Measurements from ENCODE around the gene AURKAIP1.

The AURKAIP1 gene

DNA sequence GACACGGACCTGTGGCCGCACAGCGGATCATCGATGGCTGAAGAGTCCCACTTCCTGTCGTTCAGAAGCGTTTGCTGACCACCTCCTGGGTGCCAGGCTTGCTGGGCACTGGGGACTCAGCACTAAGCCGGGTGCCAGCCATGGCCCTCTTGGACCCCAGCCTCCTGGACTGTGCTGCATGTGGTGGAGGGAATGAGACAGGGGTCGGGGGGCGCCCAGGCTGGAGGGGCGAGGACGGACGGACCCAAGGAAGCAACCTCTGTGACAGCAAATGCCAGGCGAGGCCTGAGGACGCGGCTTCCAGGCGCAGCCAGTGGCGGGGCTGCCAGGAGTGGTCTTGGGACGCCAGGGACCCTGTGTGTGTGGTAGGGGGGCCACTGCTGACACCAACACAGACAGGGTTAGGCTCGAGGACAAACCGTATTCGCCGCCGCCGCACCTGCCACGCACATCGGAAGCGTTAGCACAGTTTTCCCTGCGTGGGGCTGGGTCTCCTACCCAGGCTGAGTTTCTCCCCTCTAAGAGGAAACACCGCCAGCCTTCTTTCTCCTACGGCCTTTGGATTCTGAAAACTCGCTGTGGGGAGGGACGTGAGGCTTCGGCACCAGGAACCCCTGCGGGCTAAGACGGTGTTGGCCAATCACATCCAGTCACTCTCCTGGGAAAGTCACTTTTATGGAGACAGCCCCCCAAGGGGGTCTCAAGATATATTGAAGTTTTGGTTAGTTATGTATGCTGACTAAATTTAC, 13.6 kb downstream of the AURKAIP1 start:
- no peak for DNase-seq (ENCODE audit: low spot score)

- DNase-seq (ENCODE audit: low spot score) = peak; percentile 44
These were observed 14.4 kb downstream of the AURKAIP1 start for GRCh38 chr1:1360506-1361169.

GRCh38 chr1:1359664-1360468, 15.1 kb downstream of the AURKAIP1 start:
- no peak for DNase-seq (ENCODE audit: low spot score)

DNA sequence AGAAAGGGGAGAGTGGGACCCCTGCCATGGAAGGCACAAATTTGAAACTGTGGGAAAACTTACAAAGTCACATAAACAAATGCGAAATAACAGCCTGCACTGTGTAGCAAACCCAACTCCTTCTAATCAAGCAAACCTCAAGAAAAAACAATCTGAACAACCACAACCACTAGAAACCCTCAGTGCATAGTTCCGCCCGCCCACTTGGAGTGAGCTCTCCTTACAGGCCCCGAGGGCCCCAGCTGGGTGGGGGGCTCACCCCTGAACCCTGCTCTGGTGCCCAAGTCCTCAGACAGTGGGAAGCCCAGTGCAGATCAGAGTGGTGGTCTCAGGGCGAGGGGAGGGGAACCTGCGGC, 15.7 kb downstream of the AURKAIP1 start:
- no peak for DNase-seq (ENCODE audit: low spot score)

- no peak for DNase-seq (ENCODE audit: low spot score)
These were observed 16.4 kb downstream of the AURKAIP1 start, which contains the start of gene MXRA8 for GRCh38 chr1:1358433-1359271. TSS of gene MXRA8 (minus strand) at chr1:1358555. CDS start at chr1:1358504, 51 bp downstream.

DNA sequence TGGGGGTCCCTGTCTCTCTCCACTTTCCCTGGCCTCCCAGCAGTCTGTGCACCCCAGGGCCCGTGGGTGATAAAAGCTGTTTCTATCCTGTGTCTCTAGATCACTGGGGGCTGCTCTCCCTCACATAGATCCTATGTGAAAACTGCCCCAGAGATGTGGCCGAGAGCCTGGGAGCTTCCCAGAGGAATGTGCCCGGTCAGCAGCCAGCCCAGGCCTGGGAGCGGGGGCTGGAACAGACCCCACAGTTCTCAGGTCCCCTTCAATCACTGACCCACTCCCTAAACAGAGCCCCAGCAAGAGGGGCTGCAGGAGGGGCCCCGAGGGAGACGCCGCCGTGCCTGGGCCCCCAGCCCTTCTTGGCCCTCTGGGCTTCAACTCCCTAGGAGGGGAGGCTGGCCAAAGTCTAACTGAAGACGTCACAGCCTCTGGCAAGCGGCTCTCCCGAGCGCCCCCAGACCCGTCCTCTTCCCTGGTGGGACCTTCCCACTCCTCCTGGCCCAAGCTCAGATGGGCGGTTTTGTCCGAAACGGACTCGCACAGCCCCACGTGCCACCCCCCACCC, 17.1 kb downstream of the AURKAIP1 start:
- no peak for DNase-seq (ENCODE audit: low spot score)

- no peak for DNase-seq (ENCODE audit: low spot score)
These were observed 18.1 kb downstream of the AURKAIP1 start for GRCh38 chr1:1356796-1357401.

DNA sequence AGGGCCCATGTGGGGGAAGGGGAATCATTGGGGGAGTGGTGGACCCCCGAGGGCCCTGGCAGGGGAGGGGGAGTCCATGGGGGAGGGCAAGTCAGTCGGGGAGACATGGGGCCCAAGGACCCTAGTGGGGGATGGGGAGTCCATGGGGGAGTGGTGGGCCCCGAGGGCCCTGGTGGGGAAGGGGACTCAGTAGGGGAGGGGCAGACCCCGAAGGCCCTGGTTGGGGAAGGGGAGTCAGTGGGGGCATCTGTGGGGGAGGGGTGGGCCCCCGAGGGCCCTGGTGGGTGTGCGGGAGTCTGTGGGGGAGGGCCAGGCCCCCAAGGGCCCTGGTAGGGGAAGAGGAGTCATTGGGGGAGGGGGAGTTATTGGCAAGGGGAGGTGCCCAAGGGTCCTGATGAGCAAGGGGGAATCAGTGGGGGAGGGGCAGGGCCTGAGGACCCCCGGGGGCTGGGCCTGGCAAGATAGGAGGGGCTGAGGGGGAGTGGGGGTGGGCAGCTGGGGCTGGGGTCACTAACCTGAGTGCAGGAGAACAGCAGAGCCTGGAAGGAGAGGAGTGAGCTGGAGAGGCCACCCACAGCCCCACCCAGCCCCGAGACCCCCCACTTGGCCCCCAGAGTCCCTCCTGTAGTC, 18.7 kb downstream of the AURKAIP1 start:
- DNase-seq (ENCODE audit: low spot score) = no peak

DNA sequence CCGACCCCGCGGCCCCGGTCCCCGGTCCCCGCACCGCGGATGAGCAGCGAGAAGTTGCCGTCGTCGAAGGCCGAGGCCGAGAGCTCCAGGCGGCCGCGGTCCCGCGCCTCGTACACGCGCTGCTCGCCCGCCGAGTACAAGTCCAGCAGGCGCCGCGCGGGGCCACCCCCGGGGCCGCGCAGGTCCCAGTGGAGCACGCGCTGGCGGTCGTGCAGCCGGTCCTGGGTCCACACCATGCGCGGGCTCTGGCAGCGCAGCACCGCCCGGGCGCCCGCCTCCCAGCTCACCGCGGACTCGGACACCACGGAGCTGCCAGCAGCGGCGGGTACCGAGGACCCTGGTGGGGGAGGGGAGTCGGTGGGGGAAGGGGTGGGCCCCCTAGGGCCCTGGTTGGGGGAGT, 19.6 kb downstream of the AURKAIP1 start:
- DNase-seq (ENCODE audit: low spot score) = no peak

GRCh38 chr1:1354271-1355247, 20.4 kb downstream of the AURKAIP1 start:
- DNase-seq (ENCODE audit: low spot score) = no peak

GRCh38 chr1:1353389-1354151, 21.4 kb downstream of the AURKAIP1 start:
- DNase-seq (ENCODE audit: low spot score) = no peak

GRCh38 chr1:1352786-1353388, 22.1 kb downstream of the AURKAIP1 start:
- no peak for DNase-seq (ENCODE audit: low spot score)

GRCh38 chr1:1351511-1352427, 23.2 kb downstream of the AURKAIP1 start:
- DNase-seq (ENCODE audit: low spot score) = no peak

- peak; percentile 92 for DNase-seq (ENCODE audit: low spot score)
These were observed 25.6 kb downstream of the AURKAIP1 start, which contains the start of gene DVL1 for GRCh38 chr1:1349256-1350012. TSS of gene DVL1 (minus strand) at chr1:1349418. CDS start at chr1:1349065, 353 bp downstream.

- DNase-seq (ENCODE audit: low spot score) = no peak
These were observed 26.4 kb downstream of the AURKAIP1 start for GRCh38 chr1:1348420-1349255.
